ENCODE results near the gene RPS18. TPM values are rescaled to one million over a fixed set of nuclear protein-coding genes. Genes with fewer than 3 reads are reported as not detected.

The RPS18 gene
- total and polyA plus RNA-seq, 9 of the 15 experiments (the other 6 are each of a cell fraction or from before 2014, with no cell fraction given), result 5,023 to 17,516 (median 8,131) TPM

DNA sequence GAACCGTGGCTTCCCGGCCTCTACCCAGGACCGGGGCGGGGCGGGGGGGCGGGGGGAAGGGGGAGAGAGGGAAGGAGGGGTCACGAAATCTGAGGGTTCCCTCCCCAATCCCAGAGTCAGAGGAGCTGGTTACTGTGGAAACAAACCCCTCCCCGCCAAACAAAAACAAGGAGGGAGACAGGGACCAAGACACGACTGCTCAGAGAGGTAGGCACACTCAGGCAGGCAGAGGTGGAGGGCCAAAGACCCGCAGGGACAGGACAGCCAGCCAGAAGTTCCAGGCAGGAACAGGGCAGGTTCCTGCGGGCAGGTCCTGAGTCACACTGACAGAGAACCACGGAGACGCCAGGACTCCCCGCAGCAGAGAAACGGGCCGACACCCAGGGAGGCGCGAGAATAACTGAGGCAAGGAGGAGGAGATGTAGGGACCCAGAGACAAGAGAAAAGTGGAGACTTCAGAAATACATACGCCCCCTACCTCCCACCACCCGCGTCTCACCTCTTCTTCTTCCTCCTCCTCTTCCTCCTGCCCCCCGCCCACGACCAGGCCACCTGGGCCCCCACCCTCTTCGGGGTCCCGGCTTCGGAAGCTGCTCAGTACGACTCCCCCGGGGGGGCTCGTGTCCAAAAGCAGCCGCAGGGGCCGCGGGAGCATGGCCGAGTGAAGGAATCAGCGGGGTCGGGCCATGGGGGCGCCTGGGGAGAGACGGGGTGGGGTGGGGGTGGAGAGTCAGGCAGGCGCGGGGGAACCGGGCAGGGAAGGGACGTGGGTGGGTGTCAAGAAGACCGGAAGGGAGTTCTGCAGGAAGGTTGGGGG lies 26.3 kb downstream of the RPS18 start (continued):
- TF ChIP-seq ZNF12 (CRISPR knock-in tag; IDR thresholded peaks at IDR 0.05) (no peak), RFX1 (IDR thresholded peaks at IDR 0.05) (peak; percentile 80), DDX20 (tag; IDR thresholded peaks at IDR 0.05; ENCODE audit: low read depth) (no peak), HSF4 (CRISPR knock-in tag; IDR thresholded peaks at IDR 0.05; ENCODE audit: borderline replicate concordance) (no peak), CHD1 (IDR thresholded peaks at IDR 0.05; ENCODE audit: low read length) (no peak), MBD2 (IDR thresholded peaks at IDR 0.05; ENCODE audit: borderline replicate concordance, low read depth) (no peak), KAT7 (CRISPR knock-in tag; IDR thresholded peaks at IDR 0.05; ENCODE audit: borderline replicate concordance) (no peak), PHF8 (IDR thresholded peaks at IDR 0.05; ENCODE audit: borderline replicate concordance, low read length) (peak; percentile 24; the same call in 1 of the 2 replicates), GABPB2 (CRISPR knock-in tag; conservative IDR thresholded peaks at IDR 0.05) (no peak), ZNF445 (CRISPR knock-in tag; IDR thresholded peaks at IDR 0.05; ENCODE audit: low read depth) (no peak), SETDB1 (IDR thresholded peaks at IDR 0.05; ENCODE audit: low read length) (no peak), MED1 (CRISPR knock-in tag; IDR thresholded peaks at IDR 0.05; ENCODE audit: borderline replicate concordance) (no peak), SREBF2 (CRISPR knock-in tag; IDR thresholded peaks at IDR 0.05) (no peak), CBFA2T3 (IDR thresholded peaks at IDR 0.05) (no peak), MTA3 (IDR thresholded peaks at IDR 0.05; ENCODE audit: borderline replicate concordance) (peak; percentile 65; the same call in 1 of the 2 replicates), XRCC5 (IDR thresholded peaks at IDR 0.05; ENCODE audit: low read depth, low read length) (no peak; the same call in 1 of the 2 replicates), TGIF2 (CRISPR knock-in tag; IDR thresholded peaks at IDR 0.05) (no peak), ZNF551 (CRISPR knock-in tag; IDR thresholded peaks at IDR 0.05) (no peak), BCOR (IDR thresholded peaks at IDR 0.05) (peak; percentile 52; the same call in 1 of the 2 replicates)
- TF ChIP-seq, protein P1, sequence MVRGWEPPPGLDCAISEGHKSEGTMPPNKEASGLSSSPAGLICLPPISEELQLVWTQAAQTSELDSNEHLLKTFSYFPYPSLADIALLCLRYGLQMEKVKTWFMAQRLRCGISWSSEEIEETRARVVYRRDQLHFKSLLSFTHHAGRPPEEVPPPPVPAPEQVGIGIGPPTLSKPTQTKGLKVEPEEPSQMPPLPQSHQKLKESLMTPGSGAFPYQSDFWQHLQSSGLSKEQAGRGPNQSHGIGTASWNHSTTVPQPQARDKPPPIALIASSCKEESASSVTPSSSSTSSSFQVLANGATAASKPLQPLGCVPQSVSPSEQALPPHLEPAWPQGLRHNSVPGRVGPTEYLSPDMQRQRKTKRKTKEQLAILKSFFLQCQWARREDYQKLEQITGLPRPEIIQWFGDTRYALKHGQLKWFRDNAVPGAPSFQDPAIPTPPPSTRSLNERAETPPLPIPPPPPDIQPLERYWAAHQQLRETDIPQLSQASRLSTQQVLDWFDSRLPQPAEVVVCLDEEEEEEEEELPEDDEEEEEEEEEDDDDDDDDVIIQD (CRISPR knock-in tag; IDR thresholded peaks at IDR 0.05), result peak; percentile 12; the same call in 1 of the 2 replicates
- TF ChIP-seq, protein P2, sequence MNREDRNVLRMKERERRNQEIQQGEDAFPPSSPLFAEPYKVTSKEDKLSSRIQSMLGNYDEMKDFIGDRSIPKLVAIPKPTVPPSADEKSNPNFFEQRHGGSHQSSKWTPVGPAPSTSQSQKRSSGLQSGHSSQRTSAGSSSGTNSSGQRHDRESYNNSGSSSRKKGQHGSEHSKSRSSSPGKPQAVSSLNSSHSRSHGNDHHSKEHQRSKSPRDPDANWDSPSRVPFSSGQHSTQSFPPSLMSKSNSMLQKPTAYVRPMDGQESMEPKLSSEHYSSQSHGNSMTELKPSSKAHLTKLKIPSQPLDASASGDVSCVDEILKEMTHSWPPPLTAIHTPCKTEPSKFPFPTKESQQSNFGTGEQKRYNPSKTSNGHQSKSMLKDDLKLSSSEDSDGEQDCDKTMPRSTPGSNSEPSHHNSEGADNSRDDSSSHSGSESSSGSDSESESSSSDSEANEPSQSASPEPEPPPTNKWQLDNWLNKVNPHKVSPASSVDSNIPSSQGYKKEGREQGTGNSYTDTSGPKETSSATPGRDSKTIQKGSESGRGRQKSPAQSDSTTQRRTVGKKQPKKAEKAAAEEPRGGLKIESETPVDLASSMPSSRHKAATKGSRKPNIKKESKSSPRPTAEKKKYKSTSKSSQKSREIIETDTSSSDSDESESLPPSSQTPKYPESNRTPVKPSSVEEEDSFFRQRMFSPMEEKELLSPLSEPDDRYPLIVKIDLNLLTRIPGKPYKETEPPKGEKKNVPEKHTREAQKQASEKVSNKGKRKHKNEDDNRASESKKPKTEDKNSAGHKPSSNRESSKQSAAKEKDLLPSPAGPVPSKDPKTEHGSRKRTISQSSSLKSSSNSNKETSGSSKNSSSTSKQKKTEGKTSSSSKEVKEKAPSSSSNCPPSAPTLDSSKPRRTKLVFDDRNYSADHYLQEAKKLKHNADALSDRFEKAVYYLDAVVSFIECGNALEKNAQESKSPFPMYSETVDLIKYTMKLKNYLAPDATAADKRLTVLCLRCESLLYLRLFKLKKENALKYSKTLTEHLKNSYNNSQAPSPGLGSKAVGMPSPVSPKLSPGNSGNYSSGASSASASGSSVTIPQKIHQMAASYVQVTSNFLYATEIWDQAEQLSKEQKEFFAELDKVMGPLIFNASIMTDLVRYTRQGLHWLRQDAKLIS (CRISPR knock-in tag; IDR thresholded peaks at IDR 0.05), result no peak
- TF ChIP-seq, protein P3, sequence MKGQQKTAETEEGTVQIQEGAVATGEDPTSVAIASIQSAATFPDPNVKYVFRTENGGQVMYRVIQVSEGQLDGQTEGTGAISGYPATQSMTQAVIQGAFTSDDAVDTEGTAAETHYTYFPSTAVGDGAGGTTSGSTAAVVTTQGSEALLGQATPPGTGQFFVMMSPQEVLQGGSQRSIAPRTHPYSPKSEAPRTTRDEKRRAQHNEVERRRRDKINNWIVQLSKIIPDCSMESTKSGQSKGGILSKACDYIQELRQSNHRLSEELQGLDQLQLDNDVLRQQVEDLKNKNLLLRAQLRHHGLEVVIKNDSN (CRISPR knock-in tag; IDR thresholded peaks at IDR 0.05), result no peak

Measured in K562 (cell line).